Diencephalon (tissue), 1 donor: Measurements from ENCODE around the gene SMYD2. TPM values are rescaled to one million over a fixed set of nuclear protein-coding genes. Genes with fewer than 3 reads are reported as not detected.

Experiments
- total RNA-seq: library from RNA; depleted of rRNA; stranded (reverse); fragments of >200 nt; gene quantifications from one replicate; pipeline ENCODE4 v1.2.3, GENCODE V29; 2014

Gene SMYD2, protein sequence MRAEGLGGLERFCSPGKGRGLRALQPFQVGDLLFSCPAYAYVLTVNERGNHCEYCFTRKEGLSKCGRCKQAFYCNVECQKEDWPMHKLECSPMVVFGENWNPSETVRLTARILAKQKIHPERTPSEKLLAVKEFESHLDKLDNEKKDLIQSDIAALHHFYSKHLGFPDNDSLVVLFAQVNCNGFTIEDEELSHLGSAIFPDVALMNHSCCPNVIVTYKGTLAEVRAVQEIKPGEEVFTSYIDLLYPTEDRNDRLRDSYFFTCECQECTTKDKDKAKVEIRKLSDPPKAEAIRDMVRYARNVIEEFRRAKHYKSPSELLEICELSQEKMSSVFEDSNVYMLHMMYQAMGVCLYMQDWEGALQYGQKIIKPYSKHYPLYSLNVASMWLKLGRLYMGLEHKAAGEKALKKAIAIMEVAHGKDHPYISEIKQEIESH
- total RNA-seq = 37.8 TPM

DNA sequence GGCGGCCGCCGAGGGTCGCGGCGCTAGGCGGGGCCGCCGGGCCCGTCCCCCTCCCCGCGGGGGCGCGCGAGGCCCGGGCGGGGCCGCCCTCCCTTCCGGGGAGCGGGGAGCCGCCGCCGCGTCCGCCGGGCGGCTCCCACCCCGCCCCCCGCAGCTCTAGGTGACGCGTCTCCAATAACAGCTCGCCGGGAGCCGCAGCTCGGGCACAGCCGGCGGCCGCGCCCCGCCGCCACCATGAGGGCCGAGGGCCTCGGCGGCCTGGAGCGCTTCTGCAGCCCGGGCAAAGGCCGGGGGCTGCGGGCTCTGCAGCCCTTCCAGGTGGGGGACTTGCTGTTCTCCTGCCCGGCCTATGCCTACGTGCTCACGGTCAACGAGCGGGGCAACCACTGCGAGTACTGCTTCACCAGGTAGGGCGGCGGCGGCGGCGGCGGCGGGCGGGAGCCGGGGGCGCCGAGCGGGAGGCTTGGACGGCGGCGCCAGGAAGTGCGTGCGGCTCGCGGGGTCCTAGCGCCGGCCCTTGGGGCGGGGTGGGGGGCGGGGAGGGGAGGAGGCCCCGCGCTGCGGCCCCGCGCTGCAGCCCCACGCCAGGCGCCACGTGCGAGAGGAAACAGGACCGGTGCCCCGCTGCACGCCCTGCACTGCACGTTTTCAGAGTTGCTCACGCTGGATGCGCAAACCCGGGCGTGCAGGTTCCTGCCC, at the start of gene SMYD2:
Gene SMYD2, plus strand, starts transcription at position 139 of the 699 bp plus-strand sequence. Its CDS starts 96 bp downstream, at position 235.

